ENCODE data around the gene GGTA1.
"Not testable (repeated sequence)": the region's sequence is repeated elsewhere in the genome, so short reads cannot be mapped to it uniquely, and the experiment has no call there.

GGTA1 gene

DNA sequence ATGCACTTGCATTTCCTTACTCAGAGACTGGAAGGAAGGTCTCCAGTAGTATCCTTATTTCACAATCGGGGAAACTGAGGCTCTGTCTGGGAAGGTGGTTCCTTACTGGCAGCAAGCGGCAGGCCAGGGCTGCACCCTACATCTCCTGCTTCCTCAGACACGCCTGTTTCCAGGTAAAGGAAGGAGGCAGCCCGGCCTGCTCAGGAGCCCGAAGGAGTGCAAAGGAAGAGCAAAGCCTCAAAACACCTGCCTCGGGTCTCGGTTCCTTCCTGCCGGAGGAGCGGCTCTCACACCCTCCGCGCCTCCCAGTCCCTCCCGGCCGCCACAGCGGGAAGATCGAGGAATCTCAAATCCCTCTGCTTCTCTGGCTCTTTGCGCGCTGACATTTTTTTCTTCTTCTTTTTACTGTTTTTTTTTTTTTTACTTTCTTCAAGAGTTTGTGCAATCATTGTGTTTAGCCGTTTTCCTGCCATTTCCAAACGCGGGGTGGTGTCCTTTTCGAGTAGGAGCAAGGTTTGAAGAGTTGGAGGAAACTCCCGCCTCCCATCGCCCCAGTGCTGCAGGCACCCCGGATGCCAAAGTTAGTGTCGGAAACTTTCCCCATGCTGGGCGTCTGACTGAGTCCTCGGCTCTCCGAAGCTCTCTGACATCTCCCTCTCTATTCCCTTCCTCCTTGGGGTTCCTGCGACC lies 1.0 kb downstream of the GGTA1 start:
- peak; percentile 38 for DNase-seq

DNA sequence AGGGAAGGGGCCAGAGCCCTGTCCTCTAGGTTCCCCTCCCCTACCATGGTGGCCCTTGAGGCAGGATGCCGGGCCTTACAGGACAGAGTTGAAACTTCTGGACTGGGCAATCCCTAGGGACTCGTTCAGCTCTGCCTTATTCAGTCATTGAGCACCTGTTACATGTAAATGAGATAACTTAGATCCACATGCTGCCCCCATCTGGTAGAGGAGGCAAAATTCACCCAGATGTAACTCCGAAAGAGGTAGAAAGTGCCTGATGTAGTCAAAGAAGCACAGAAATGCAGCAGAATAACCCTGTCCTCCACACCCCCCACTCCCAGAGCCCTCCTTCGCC lies 1.5 kb downstream of the GGTA1 start:
- DNase-seq = peak; percentile 70

DNA sequence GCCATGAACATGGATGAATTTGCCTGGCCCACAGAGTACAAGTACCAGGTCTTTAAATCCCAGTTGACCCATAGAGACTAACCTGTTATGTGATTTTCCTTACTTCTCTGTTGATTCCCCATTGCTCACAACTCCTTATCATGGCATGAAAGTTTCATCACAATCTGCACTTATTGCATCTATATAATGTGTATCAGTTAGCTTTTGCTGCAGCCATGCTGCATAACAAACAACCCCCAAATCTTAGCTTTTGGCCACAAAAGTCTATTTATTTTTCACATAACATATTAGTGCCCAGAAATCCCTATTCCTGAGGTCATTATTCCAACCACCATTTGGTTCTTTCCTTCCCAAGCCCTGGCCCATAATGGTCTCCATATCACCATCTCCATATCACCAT lies 3.7 kb downstream of the GGTA1 start:
- no peak for DNase-seq

DNA sequence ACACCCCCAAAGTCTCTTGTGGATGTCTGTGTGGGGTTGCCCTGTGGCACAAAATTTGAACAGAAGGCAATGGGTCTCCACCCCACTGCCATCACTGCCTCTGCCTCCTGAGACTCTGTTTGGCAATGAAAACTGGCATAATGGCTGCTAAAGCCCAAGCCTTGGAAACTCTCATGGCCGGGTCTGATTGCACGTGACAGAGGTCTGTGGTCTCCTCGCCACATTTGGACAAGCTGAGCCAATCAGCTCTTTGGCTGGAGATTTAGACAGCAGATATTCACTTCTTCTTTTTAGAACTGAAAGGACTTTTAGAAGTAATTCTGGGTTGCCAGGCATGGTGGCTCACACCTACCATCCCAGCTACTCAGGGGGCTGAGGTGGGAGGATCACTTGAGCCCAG lies 5.5 kb downstream of the GGTA1 start:
- no peak for DNase-seq

DNA sequence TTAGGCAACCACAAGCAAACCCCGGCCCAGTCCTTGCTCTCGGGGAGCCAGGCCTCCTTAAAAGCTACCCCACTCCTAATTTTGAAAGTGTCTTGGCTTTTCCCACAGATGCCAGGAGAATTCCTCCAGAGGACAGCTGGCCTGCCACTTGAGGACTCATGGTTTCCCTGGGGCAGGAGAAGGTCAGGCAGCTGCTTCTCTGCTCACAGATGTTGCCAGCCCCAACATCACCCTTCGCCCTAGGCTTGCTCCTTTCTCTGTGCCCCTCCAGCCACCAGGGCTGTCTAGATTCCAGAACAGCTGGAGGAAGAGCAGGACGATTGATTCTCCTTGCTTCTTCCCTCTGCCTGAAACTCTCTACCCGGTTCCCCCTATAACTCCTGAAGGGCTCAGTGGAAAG lies 8.5 kb downstream of the GGTA1 start:
- DNase-seq = no peak

DNA sequence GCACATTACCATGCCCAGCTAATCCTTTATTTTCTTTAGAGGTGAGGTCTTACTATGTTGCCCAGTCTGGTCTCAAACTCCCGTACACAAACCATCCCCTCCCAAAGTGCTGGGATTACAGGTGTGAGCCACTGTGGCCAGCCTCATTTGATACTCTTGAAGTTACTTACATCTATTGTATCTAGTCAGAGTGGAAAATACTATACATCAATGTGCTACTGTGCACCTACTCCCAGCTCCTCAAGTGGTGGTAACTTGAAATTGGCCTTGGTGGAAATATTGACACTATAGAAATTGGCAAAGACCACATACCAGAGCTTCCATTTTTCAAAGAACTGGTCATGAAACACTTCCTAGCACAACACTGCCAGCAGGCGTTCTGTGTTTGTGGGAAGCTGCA lies 10.3 kb downstream of the GGTA1 start:
- no peak for DNase-seq

DNA sequence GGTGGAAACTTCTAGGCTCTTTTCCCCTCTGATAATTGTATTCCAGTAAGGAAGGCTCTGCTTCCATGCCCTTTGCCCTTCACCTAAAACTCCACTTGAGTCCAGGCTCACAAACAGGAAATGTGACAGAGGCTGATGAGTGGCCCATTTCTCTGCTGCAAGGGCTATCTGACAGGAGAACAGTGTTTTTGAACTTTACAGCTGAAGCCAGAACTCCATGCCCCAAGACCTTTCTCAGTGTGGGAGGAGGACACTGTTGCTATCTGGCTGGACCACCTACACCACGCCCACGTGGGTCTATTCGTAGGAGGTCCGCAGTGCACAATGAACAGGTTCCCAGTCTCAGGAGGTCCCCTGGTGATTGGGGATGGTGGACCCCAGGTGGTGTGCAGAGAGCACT lies 13.6 kb downstream of the GGTA1 start:
- DNase-seq = no peak

DNA sequence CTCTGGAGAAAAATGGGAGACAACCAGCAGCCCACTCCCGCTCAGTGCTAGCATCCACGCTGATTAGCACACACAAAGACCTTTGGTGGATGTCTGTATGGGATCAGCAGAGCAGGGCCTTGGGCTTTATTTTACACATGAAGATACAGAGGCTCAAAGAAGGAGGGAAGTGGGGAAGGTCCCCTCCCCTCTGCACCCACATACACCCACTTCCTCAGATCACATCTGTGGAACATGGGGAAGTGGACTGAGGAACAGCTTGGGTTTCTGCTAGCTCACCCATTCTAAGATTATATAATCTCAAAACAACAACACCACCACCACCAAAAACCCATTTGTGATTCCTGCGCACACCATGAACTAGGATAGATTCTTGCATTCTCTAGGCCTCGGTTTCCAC lies 14.0 kb downstream of the GGTA1 start:
- DNase-seq = no peak

DNA sequence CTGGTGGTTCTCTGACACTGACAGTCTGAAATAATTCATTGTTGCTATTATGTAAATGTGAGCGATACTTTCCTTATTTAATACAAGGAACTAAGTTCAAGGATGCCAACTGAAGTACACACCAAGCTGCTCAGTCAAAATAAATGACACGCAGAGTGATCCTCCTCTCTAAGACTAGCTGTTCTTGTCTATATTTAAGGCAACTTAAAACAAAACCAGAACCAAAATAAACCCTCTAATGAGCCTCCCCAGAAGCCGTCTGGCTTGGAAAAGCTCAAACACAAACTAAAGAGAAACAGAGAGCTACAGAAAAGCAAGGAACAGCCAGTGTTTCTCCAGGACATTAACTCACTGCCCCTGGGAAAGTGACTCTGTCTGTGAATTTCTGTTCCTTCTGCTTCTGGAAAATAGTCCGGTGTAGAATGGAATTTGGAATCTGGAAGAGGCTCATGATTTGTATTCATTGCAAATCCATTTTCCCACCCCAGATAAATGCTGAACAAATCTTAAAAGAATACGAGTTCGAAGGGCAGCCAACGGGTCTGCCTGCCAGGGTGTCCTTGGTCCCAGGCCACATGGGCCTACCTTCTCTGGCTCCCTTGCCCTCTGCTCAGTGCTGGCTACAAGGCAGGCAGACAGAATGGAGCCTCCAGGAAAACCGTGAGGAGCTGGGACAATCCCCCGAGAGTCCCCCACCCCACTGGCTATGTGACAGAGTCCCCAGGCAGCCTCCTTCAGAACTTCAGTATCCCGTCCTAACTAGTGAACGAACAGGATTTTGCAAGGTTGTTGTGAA lies 14.8 kb downstream of the GGTA1 start:
- DNase-seq = no peak

DNA sequence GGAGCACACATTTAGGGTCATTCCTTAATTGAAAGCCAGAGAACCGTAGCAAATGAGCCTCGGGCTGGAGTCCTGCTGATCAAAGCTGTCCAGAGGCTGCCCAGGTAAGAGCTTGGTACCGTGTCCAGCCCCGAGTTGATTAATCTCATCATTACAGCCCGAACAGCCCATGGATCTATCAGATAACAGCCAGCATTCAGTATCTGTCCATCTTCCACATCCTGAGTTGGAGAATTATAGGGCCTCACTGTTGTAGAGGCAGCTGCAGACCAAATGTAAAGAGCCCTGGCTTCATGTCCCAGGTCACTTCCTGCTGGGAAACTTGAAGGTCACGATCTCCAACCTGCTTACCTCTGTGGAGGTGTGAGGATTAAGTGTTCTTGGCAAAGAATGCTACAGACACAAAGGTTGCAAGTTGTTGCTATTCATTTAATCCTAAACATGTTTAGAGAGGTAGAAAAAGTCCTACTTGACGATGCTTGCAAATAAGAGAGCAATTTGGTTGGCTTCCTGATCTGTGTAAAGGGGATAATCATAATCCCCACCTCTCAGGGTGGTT lies 16.1 kb downstream of the GGTA1 start:
- no peak for DNase-seq

DNA sequence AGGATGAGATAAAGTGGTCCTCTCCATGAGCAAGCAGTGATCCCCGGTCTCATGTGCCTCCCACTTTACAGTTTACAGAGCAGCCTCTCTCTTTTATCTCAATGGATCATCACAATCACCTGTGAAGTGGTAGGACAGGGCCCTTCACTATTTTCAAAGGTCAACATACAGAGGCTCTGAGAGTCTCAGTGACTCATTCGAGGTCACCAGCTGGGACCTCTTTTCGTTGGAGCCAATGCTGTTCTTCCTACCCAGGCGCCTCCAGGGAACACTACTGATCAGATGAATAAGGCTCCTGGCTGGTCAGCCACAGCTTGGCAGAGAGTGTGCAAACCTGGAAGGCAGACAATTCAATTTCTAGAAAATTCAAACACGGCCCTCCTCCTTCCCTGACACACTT lies 16.6 kb downstream of the GGTA1 start:
- DNase-seq = no peak

DNA sequence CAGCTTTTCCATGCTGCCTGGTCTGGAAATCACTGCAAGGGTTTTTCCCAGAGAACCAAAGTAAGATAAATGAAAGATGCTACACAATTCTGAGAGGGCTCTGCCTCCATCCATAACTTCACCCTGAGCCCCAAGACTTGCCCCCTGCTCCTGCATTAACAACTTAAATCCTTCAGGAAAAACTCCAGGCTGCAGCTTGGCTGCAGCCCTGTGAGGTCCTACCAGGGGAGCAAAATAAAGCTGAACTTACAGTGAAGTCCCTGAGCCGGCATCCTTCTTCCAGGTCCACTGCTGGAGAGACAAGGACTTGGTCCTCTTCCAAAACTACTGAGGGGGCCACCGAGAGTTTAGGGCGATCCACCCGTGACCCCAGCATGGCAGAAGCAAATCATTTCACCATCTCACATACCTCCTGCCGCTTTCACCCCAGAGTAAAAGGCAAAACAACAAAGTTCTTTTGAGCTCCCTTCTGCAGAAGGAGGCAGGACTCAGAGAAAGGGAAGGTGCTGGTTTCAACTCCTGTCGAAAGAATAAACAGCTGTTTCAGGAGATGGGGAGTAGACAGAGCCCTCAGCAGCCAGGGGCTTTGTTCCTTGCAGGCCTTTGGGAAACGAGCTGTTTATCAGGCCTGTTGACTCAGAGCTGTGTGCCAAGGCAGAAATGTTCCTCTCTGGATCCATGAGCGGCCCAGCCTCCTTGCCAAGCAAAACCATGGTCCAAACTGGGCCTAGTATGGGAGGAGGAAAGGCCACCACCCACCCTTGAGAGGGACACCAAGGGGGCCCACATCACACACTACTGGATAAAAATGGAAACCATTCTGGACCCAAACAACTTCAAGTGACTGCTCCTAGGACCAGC lies 20.6 kb downstream of the GGTA1 start:
- no peak for DNase-seq

DNA sequence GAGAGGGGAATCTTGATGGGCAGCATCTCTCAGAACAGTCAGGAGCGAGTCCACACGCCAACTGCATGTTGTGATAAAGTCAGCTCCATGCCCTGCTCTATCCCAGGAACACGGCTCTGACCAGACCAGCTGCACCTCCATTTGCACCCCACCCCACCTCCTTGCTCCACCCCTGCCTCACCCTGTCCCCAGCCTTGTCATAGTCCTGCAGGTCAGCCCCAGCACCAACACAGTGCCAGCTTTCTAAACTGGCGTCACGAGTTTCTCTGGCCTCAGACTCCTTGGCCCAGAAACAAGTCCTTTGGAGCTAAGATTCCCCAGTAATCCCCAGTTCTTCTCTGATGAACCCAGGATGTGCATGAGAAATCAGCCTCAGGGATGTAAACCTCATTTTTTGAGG lies 23.5 kb downstream of the GGTA1 start:
- DNase-seq = no peak

DNA sequence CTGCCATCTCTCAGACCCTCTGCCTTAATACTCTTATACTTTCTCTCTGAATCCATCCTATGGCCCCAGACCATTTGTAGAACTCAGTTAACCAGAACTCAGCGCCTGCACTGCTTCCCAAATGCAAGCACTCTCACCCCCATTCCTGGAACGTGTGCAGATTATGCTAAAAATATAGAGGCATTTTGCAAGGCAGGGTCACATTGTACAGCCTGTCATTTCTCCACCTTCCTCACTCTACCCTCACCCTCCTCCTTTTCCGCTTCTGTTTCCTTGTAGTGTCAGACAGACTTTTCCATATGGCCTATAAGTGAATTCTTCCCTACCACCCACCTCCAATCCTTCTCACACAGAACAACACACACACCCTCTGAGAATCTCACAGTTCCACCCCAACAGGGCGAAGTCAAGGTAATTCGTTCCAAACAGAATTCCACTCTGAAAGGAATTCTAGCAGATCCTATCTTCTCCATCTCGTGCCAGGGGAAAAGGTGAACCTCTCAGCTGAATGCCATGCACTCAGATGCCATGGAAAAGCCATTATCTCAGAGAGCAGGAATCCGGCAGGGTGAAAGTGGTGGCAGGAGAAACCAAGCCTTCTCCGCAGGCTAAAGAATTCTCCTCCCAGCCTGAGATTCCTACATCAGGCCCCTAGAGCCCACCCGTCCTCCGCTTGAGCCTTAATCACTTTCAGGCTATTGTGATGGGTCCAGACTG lies 25.3 kb downstream of the GGTA1 start:
- DNase-seq = no peak

DNA sequence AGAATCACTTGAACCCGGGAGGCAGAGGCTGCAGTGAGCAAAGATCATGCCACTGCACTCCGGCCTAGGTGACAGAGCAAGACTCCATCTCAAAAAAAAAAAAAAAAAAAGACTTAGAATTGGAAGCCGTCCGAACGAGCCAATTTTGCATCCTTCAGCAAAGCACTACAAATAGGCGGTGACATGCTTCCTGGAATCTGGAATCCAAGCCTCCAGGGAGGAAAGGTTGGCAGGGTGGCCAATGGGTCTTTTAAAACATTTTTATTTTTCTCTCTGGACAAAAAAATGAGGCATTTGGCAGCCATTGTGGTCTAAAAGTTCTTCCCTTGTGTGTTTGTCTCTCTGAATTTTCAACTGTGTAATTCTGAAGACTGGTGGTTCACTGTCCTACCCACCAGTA lies 26.4 kb downstream of the GGTA1 start:
- DNase-seq = no peak

DNA sequence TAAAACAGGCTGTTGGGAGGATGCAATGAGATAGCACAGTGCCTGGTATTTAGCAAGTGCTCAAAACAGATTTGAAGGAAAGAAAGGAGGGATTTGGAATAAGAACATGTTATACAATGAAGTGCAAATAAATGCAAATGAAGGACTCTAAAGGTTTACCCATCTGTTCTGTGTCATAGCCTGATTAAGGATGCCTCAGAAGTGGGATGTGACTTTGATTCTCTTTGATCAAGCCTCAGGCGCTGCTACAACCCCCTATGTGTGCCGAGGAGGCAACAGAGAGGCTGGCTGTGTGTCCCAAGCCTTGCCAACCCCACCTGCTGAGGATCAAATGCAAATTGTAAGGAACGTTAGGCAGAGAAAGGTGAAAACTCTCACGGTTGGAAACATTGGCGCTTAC lies 27.2 kb downstream of the GGTA1 start:
- DNase-seq = no peak

DNA sequence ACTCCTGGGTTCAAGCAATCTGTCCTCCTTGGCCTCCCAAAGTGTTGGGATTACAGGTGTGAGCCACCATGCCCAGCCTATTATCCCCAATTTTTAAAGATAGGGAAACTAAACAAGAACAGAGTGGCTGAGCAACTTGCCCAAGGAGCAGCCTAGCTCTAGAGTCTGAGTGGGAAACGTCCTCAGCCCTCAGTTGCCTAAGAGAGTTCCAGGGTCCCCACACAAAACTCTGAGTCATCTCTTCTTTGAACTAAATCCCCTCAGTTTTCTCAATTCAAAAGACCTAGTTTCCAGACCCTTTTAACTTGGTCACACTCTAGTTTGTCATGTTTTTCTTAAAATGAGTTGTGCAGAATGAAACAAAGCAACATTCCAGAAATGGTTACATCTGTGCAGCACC lies 33.5 kb downstream of the GGTA1 start:
- no peak for DNase-seq

DNA sequence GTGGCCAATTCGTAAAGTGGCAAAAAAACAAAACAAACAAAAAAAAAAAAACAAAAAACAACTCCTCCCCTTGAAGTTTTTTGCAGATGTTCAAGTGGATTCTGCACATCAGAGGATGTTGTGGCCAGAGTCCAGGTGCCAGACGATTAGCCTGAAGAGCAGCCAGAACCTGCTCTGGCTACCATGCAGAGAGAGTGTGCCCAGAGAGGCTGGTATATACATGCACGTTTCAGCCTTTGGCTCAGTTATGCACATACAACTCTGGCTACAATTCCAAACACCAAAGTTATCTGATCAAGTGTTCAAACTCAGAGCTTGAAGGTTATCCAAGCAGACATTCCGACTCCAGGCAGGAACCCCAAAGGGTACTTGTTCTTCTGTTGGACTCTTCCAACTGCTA lies 34.7 kb downstream of the GGTA1 start:
- no peak for DNase-seq

DNA sequence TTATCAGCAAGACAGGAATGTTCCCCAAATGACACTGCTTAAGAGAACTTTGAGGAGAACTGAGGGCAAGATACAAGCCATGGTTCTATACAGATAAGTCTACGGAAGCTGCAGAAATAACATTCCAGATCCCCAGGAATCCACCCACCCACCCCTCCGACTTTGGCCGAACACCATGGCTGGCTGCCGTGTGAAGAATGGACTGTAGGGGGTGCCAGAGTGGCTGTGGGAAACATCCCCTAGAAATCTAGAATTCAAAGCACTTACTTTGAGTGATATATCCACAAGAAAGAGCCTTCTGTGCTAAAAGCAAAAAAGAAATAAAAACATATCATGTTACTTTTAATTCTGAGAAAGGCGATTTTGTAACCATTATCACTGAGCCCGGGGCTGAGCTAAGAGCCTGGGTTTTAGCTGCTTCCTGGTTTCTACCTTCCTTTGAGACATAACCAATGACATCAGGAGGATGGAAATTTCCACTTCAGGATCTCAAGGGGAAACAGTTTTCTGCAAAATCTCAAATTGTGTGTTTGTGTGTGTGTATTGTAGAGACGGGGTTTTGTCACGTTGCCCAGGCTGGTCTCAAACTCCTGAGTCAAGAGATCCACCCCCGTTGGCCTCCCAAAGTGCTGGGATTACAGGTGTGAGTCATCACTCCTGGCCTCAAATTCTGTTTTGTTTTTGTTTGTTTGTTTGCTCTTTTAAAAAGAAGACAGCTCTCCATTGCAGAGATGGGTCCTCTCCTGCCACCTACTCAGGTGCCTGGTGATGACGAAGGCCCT lies 36.4 kb downstream of the GGTA1 start:
- peak; percentile 8 for DNase-seq

DNA sequence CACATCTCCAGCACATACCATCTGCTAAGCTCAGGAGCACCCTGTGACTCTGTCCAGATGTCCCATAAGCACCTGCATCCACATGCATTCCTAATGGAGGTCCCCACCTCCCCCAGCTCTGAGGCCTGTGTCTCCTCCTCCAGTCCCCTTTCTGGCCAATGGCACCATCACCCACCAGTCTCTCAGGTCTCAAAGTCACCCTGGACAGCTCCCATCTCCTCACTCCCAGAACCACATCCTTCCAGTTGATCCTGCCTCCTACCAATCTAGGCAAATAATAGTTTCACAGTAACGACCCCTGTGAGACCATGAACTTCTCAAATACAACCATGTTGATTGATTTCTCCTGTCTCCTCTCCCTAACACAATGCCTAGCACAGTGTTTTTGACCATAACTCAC lies 40.1 kb downstream of the GGTA1 start:
- DNase-seq = no peak

DNA sequence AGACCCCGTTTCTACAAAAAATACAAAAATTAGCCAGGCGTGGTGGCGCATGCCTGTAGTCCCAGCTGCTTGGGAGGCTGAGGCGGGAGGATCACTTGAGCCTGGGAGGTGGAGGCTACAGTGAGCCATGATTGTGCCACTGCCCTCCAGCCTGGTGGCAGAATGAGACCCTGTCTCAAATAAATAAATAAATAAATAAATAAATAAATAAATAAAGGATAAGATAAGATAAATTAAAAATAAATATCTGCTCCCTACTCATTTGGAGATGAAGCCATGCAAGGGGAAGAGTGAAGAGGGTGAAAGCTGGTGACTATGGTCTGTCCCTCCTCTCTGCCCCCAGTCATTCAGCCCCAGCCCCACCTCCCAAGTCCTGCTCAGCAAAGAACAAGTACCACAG lies 41.2 kb downstream of the GGTA1 start:
- not testable (repeated sequence) for DNase-seq

All from fibroblast of skin of right biceps (primary cell).